Measurements from ENCODE around the gene AP2S1. TPM values are rescaled to one million over a fixed set of nuclear protein-coding genes. Genes with fewer than 3 reads are reported as not detected.

AP2S1 gene
- polyA plus RNA-seq, 1 donor (not counting 4 experiments of a cell fraction or from before 2014, with no cell fraction given), result 183 TPM

- Histone ChIP-seq H3K4me2 (ENCODE audit: control insufficient read depth, extremely low read depth, insufficient read depth, low read depth, low read length) (peak overlapping the region; percentile 93), H3K36me3 (ENCODE audit: control insufficient read depth in 2 of 2, extremely low read depth in 1 of 2, insufficient read depth in 2 of 2, low read length in 2 of 2) (peaks cover 0 to 7% of the 10 kb centered on the region in 2 experiments), H3K79me2 (ENCODE audit: control insufficient read depth, insufficient read depth, low read length) (peaks cover 67% of the 10 kb centered on the region), H3K27ac (ENCODE audit: control insufficient read depth, insufficient read depth, low read length) (no peak overlapping the region), H3K4me3 (ENCODE audit: control insufficient read depth in 2 of 3, extremely low read depth in 1 of 3, insufficient read depth in 2 of 3, low read depth in 1 of 3, low read length in 3 of 3) (peak overlapping the region; percentile 60 to 94 (median 89)), H3K27me3 (ENCODE audit: control insufficient read depth, extremely low read depth, insufficient read depth, low read length) (no peaks in the 10 kb centered on the region), H3K9me1 (ENCODE audit: control insufficient read depth, extremely low read depth, insufficient read depth, low read length) (peaks cover 4% of the 10 kb centered on the region), H4K20me1 (ENCODE audit: control insufficient read depth, extremely low read depth, insufficient read depth, low read length) (peaks cover 3% of the 10 kb centered on the region), H3K9ac (ENCODE audit: control insufficient read depth, extremely low read depth, insufficient read depth, low read length) (peak overlapping the region; percentile 80), H3K4me1 (ENCODE audit: control insufficient read depth, extremely low read depth, insufficient read depth, low read length) (peaks cover 46% of the 10 kb centered on the region), H3K9me3 (ENCODE audit: control insufficient read depth, low read depth, low read length) (no peaks in the 10 kb centered on the region), H2AFZ (ENCODE audit: control insufficient read depth, low read length) (no peak overlapping the region)
- FAIRE-seq, result no peak
- DNase-seq (ENCODE audit: low read depth, low spot score), result no peak
- TF ChIP-seq EZH2 (IDR thresholded peaks at IDR 0.05; ENCODE audit: low read length), result no peak
- TF ChIP-seq CTCF (optimal IDR thresholded peaks at IDR 0.05 in 1 of 3, IDR thresholded peaks at IDR 0.05 in 1 of 3, conservative IDR thresholded peaks at IDR 0.05 in 1 of 3; ENCODE audit: extremely low read depth in 1 of 3, insufficient read depth in 2 of 3, low read length in 3 of 3), result no peak
- dilution Hi-C loops (cut with MboI; ENCODE audit: extremely low pct_ligation_motif_present, low sequenced_read_pairs), result no loop called here
Measured at GRCh38 chr19:46862974-46863632, 12.5 kb upstream of the AP2S1 start.

GRCh38 chr19:46862503-46862834 lies 11.8 kb upstream of the AP2S1 start:
- H3K27ac ChIP-seq (ENCODE audit: control insufficient read depth, insufficient read depth, low read length), result peak overlapping the region; percentile 45
- H3K27me3 ChIP-seq (ENCODE audit: control insufficient read depth, extremely low read depth, insufficient read depth, low read length), result no peaks in the 10 kb centered on the region
- peak overlapping the region; percentile 93 for H3K4me2 ChIP-seq (ENCODE audit: control insufficient read depth, extremely low read depth, insufficient read depth, low read depth, low read length)
- H3K4me1 ChIP-seq (ENCODE audit: control insufficient read depth, extremely low read depth, insufficient read depth, low read length), result peaks cover 48% of the 10 kb centered on the region
- dilution Hi-C loops (cut with MboI; ENCODE audit: extremely low pct_ligation_motif_present, low sequenced_read_pairs), result no loop called here
- peaks cover 61% of the 10 kb centered on the region for H3K79me2 ChIP-seq (ENCODE audit: control insufficient read depth, insufficient read depth, low read length)
- H3K9me3 ChIP-seq (ENCODE audit: control insufficient read depth, low read depth, low read length), result no peaks in the 10 kb centered on the region
- H3K4me3 ChIP-seq (ENCODE audit: control insufficient read depth in 2 of 3, extremely low read depth in 1 of 3, insufficient read depth in 2 of 3, low read depth in 1 of 3, low read length in 3 of 3), result peak overlapping the region; percentile 60 to 94 (median 89)
- FAIRE-seq (no peak), DNase-seq (ENCODE audit: low read depth, low spot score) (no peak)
- H2AFZ ChIP-seq (ENCODE audit: control insufficient read depth, low read length), result no peak overlapping the region
- no peak for TF ChIP-seq CTCF (optimal IDR thresholded peaks at IDR 0.05 in 1 of 3, IDR thresholded peaks at IDR 0.05 in 1 of 3, conservative IDR thresholded peaks at IDR 0.05 in 1 of 3; ENCODE audit: extremely low read depth in 1 of 3, insufficient read depth in 2 of 3, low read length in 3 of 3)
- TF ChIP-seq EZH2 (IDR thresholded peaks at IDR 0.05; ENCODE audit: low read length), result no peak
- peaks cover 0 to 7% of the 10 kb centered on the region in 2 experiments for H3K36me3 ChIP-seq (ENCODE audit: control insufficient read depth in 2 of 2, extremely low read depth in 1 of 2, insufficient read depth in 2 of 2, low read length in 2 of 2)
- peak overlapping the region; percentile 80 for H3K9ac ChIP-seq (ENCODE audit: control insufficient read depth, extremely low read depth, insufficient read depth, low read length)
- H3K9me1 ChIP-seq (ENCODE audit: control insufficient read depth, extremely low read depth, insufficient read depth, low read length), result peaks cover 4% of the 10 kb centered on the region
- H4K20me1 ChIP-seq (ENCODE audit: control insufficient read depth, extremely low read depth, insufficient read depth, low read length), result peaks cover 3% of the 10 kb centered on the region

All from keratinocyte (primary cell).